SK-N-SH (cell line): ENCODE data around the gene SLC12A7. TPM values are rescaled to one million over a fixed set of nuclear protein-coding genes. Genes with fewer than 3 reads are reported as not detected.
"Not testable (repeated sequence)": the region's sequence is repeated elsewhere in the genome, so short reads cannot be mapped to it uniquely, and the experiment has no call there.

ENCODE experiments used
- CTCF ChIA-PET: fragments of 300-600, 350-600 bp; formaldehyde crosslinking; extraction: SDS; loops from one replicate; lab custom pipeline; 2021; lab: Yijun Ruan, JAX
- POLR2A ChIA-PET: fragments of 350-600 bp; sonication (Branson Sonifier 250); formaldehyde crosslinking; extraction: SDS; loops from one replicate; lab custom pipeline; 2020; ENCODE audit warnings: antibody characterized with exemption, inconsistent platforms; lab: Yijun Ruan, JAX
- DNase-seq: peaks from one replicate; pipeline ENCODE4 v3.0.0; 2012
- H2AFZ ChIP-seq: fragments of 200-600 bp; sonication (generic); 2 replicates; pipeline ENCODE4 v1.8.1; 2016; ENCODE audit warnings: antibody characterized with exemption, mild to moderate bottlenecking, low read depth
- H3F3A ChIP-seq: fragments of 200-600 bp; sonication (generic); replicated peaks from 2 replicates; pipeline ENCODE3; 2016; ENCODE audit warnings: antibody characterized with exemption, mild to moderate bottlenecking; ENCODE audit not compliant: insufficient read depth
- H3K27ac ChIP-seq, 2 experiments: fragments of 200-500 bp in 1 of 2; fragments of 200-600 bp in 1 of 2; sonication (Bioruptor generic) in 1 of 2; sonication (generic), shearing (Covaris generic) in 1 of 2; 2 replicates each; pipeline versions ENCODE4 v1.5.1 to v1.6.1; 2014 to 2016; ENCODE audit warnings: low read depth in 2 of 2, inconsistent platforms in 1 of 2, low read length in 1 of 2, mild to moderate bottlenecking in 1 of 2, mixed read lengths in 1 of 2
- H3K27me3 ChIP-seq: fragments of 200-600 bp; sonication (generic), shearing (Covaris generic); 2 replicates; pipeline ENCODE4 v1.6.1; 2016; ENCODE audit warnings: mixed run types; ENCODE audit not compliant: insufficient read depth
- H3K36me3 ChIP-seq, 2 experiments: fragments of 200-500 bp in 1 of 2; fragments of 200-600 bp in 1 of 2; sonication (Bioruptor generic) in 1 of 2; sonication (generic) in 1 of 2; replicated peaks in 1 of 2; 2 replicates each; pipeline versions ENCODE3 to v1.5.1; 2014 to 2016; ENCODE audit warnings: low read length in 1 of 2, mild to moderate bottlenecking in 1 of 2; ENCODE audit not compliant: insufficient read depth in 2 of 2, control insufficient read depth in 1 of 2
- H3K4me1 ChIP-seq, 2 experiments: fragments of 200-500 bp in 1 of 2; fragments of 200-600 bp in 1 of 2; sonication (Bioruptor generic) in 1 of 2; sonication (generic), shearing (Covaris generic) in 1 of 2; 2 replicates each; pipeline versions ENCODE4 v1.5.1 to v1.6.1; 2014 to 2016; ENCODE audit warnings: low read depth in 1 of 2, low read length in 1 of 2, mixed run types in 1 of 2; ENCODE audit not compliant: insufficient read depth in 2 of 2, control insufficient read depth in 1 of 2
- H3K4me2 ChIP-seq: fragments of 200-600 bp; sonication (generic), shearing (Covaris generic); 2 replicates; pipeline ENCODE4 v1.6.1; 2017; ENCODE audit warnings: mixed run types
- H3K4me3 ChIP-seq, 2 experiments: fragments of 200-500 bp in 1 of 2; fragments of 200-600 bp in 1 of 2; sonication (Bioruptor generic) in 1 of 2; sonication (generic), shearing (Covaris generic) in 1 of 2; 2 replicates each; pipeline versions ENCODE4 v1.5.1 to v1.8.1; 2014 to 2016; ENCODE audit warnings: low read depth in 2 of 2, inconsistent platforms in 1 of 2, low read length in 1 of 2, mild to moderate bottlenecking in 1 of 2, mixed read lengths in 1 of 2, moderate library complexity in 1 of 2
- H3K79me2 ChIP-seq: fragments of 200-600 bp; sonication (generic); 2 replicates; pipeline ENCODE4 v1.8.1; 2017; ENCODE audit warnings: mild to moderate bottlenecking; ENCODE audit not compliant: insufficient read depth
- H3K9ac ChIP-seq: fragments of 200-600 bp; sonication (generic); 2 replicates; pipeline ENCODE4 v1.6.1; 2017; ENCODE audit warnings: mixed run types
- H3K9me2 ChIP-seq: fragments of 200-600 bp; sonication (generic); 2 replicates; pipeline ENCODE4 v1.6.1; 2017; ENCODE audit warnings: mixed run types
- H3K9me3 ChIP-seq: fragments of 200-600 bp; sonication (generic); 2 replicates; pipeline ENCODE4 v1.6.1; 2017; ENCODE audit warnings: mixed run types, mild to moderate bottlenecking, moderate library complexity
- H4K20me1 ChIP-seq: fragments of 200-600 bp; sonication (generic); 2 replicates; pipeline ENCODE4 v1.6.1; 2017; ENCODE audit warnings: mild to moderate bottlenecking, mixed run types; ENCODE audit not compliant: insufficient read depth
- CHD2 ChIP-seq: fragments of 150-350 bp; IDR thresholded peaks from 2 replicates; pipeline ENCODE4 v1.6.1; 2018; ENCODE audit warnings: low read length; ENCODE audit not compliant: partially characterized antibody
- CTCF ChIP-seq: fragments of 200-600 bp; sonication (generic); IDR thresholded peaks from 2 replicates; pipeline ENCODE4 v1.6.1; 2017; ENCODE audit warnings: antibody characterized with exemption, mild to moderate bottlenecking, moderate library complexity
- EZH2phosphoT487 ChIP-seq: fragments of 200-600 bp; sonication (generic); IDR thresholded peaks from 2 replicates; pipeline ENCODE4 v1.6.1; 2017; ENCODE audit warnings: low read depth, mixed run types, mild to moderate bottlenecking, antibody characterized with exemption, moderate library complexity, borderline replicate concordance
- GABPA ChIP-seq: IDR thresholded peaks from 2 replicates; pipeline ENCODE4 v1.4.0; 2012; ENCODE audit warnings: low read depth, mild to moderate bottlenecking
- IRF3 ChIP-seq: fragments of 150-350 bp; IDR thresholded peaks from 2 replicates; pipeline ENCODE4 v1.6.1; 2016; ENCODE audit warnings: mild to moderate bottlenecking, low read depth, low read length
- MAX ChIP-seq: IDR thresholded peaks from 2 replicates; pipeline ENCODE4 v1.4.0; 2012; ENCODE audit warnings: low read depth
- MEF2A ChIP-seq: IDR thresholded peaks from 2 replicates; pipeline ENCODE4 v1.4.0; 2012; ENCODE audit warnings: low read depth, borderline replicate concordance
- NFIC ChIP-seq: IDR thresholded peaks from 2 replicates; pipeline ENCODE4 v1.4.0; 2012; ENCODE audit warnings: borderline replicate concordance
- RCOR1 ChIP-seq: fragments of 150-350 bp; IDR thresholded peaks from 2 replicates; pipeline ENCODE4 v1.6.1; 2017; ENCODE audit warnings: antibody characterized with exemption, low read length
- TCF12 ChIP-seq: IDR thresholded peaks from 2 replicates; pipeline ENCODE4 v1.4.0; 2012
- WGBS: methylation state at CpG from one replicate; pipeline ENCODE4 v1.1.6; 2017; ENCODE audit warnings: low lambda C conversion rate; 5-methylcytosine and 5-hydroxymethylcytosine counted together
- polyA plus RNA-seq, 3 experiments: library from polyadenylated mRNA; depleted of rRNA; stranded (reverse); fragments of >200 nt; gene quantifications; 2 replicates each; pipeline ENCODE4 v1.2.3, GENCODE V29; 2012

Gene SLC12A7
- polyA plus RNA-seq, 1 of the 3 experiments (the other 2 are of a cell fraction): 2.6 TPM

GRCh38 chr5:1083823-1084605 is 27.8 kb downstream of the SLC12A7 start:
- DNase-seq: no peak
- WGBS: 86% methylated on average over 48 of the region's 57 CpGs
- Histone ChIP-seq H3K9ac (no peak overlapping the region), H4K20me1 (no peaks in the 10 kb centered on the region), H3K79me2 (no peaks in the 10 kb centered on the region), H3F3A (no peaks in the 10 kb centered on the region), H3K4me2 (no peak overlapping the region), H3K4me1 (peaks cover 0 to 6% of the 10 kb centered on the region in 2 experiments; a peak in 1 of 4 replicates), H3K36me3 (no peaks in the 10 kb centered on the region), H2AFZ (no peak overlapping the region), H3K4me3 (no peak overlapping the region), H3K27me3 (no peaks in the 10 kb centered on the region), H3K9me2 (no peaks in the 10 kb centered on the region), H3K27ac (no peak overlapping the region), H3K9me3 (no peaks in the 10 kb centered on the region)
- POLR2A ChIA-PET: no interaction called here
- CTCF ChIA-PET: interaction anchor here (0.9 to 1.5 kb wide), 3 partner anchors 9 to 90 kb away, joined by 3 to 4 read pairs (median 3); no protein-coding TSS in a partner anchor
- TF ChIP-seq CHD2 (no peak), CTCF (no peak), MEF2A (no peak), EZH2phosphoT487 (no peak), TCF12 (no peak), IRF3 (no peak), MAX (no peak), GABPA (no peak), NFIC (no peak), RCOR1 (no peak)

- H3K9ac ChIP-seq, H3K27ac ChIP-seq, H3K4me3 ChIP-seq, POLR2A ChIA-PET, H3K36me3 ChIP-seq, H3K4me2 ChIP-seq, H3K79me2 ChIP-seq, H2AFZ ChIP-seq, H3K27me3 ChIP-seq, H3K9me2 ChIP-seq, H3K9me3 ChIP-seq, H3K4me1 ChIP-seq, H3F3A ChIP-seq, H4K20me1 ChIP-seq, DNase-seq: not testable (repeated sequence)
- CTCF ChIA-PET: interaction anchor here (0.9 to 1.5 kb wide), 3 partner anchors 8 to 91 kb away, joined by 3 to 4 read pairs (median 3); no protein-coding TSS in a partner anchor
- WGBS: 55% methylated on average over 6 of the region's 15 CpGs
Observed at GRCh38 chr5:1083026-1083425, 28.8 kb downstream of the SLC12A7 start.
